ENCODE data around the gene TEX29.

Gene TEX29

GRCh38 chr13:111363121-111363520 is 42.7 kb downstream of the TEX29 start:
- H3K27me3 ChIP-seq (ENCODE audit: insufficient read depth, low read length, poor library complexity, severe bottlenecking), result no peaks in the 10 kb centered on the region
- H2AFZ ChIP-seq (ENCODE audit: low read length), result no peak overlapping the region
- no peaks in the 10 kb centered on the region for H3K9me3 ChIP-seq (ENCODE audit: insufficient read depth, low read depth, low read length)
- H3K9ac ChIP-seq (ENCODE audit: low read depth, low read length, poor library complexity, severe bottlenecking), result no peak overlapping the region
- H3K4me2 ChIP-seq (ENCODE audit: low read depth, low read length, poor library complexity, severe bottlenecking), result no peak overlapping the region
- H3K4me3 ChIP-seq (ENCODE audit: low read length, poor library complexity, severe bottlenecking), result no peak overlapping the region
- H4K20me1 ChIP-seq (ENCODE audit: insufficient read depth, low read length, poor library complexity, severe bottlenecking), result no peaks in the 10 kb centered on the region
- no peaks in the 10 kb centered on the region for H3F3A ChIP-seq (ENCODE audit: low read depth)
- no peaks in the 10 kb centered on the region for H3K9me2 ChIP-seq (replicated peaks; ENCODE audit: low read depth, low read length)
- TF ChIP-seq EZH2phosphoT487 (IDR thresholded peaks at IDR 0.05; ENCODE audit: borderline replicate concordance), result no peak
- no peak for TF ChIP-seq CTCF (conservative IDR thresholded peaks at IDR 0.05; ENCODE audit: low read length)
- no peaks in the 10 kb centered on the region for H3K36me3 ChIP-seq (ENCODE audit: insufficient read depth, low read length)
- no peaks in the 10 kb centered on the region for H3K79me2 ChIP-seq (ENCODE audit: insufficient read depth, low read length)
- no peaks in the 10 kb centered on the region for H3K4me1 ChIP-seq (ENCODE audit: insufficient read depth, low read length, poor library complexity, severe bottlenecking)

GRCh38 chr13:111363591-111363990 is 43.1 kb downstream of the TEX29 start:
- Histone ChIP-seq H3K9me3 (ENCODE audit: insufficient read depth, low read depth, low read length) (no peaks in the 10 kb centered on the region), H3F3A (ENCODE audit: low read depth) (no peaks in the 10 kb centered on the region), H4K20me1 (ENCODE audit: insufficient read depth, low read length, poor library complexity, severe bottlenecking) (no peaks in the 10 kb centered on the region), H3K36me3 (ENCODE audit: insufficient read depth, low read length) (no peaks in the 10 kb centered on the region), H2AFZ (ENCODE audit: low read length) (no peak overlapping the region), H3K9ac (ENCODE audit: low read depth, low read length, poor library complexity, severe bottlenecking) (no peak overlapping the region), H3K4me3 (ENCODE audit: low read length, poor library complexity, severe bottlenecking) (no peak overlapping the region), H3K4me1 (ENCODE audit: insufficient read depth, low read length, poor library complexity, severe bottlenecking) (no peaks in the 10 kb centered on the region), H3K4me2 (ENCODE audit: low read depth, low read length, poor library complexity, severe bottlenecking) (no peak overlapping the region), H3K79me2 (ENCODE audit: insufficient read depth, low read length) (no peaks in the 10 kb centered on the region), H3K9me2 (replicated peaks; ENCODE audit: low read depth, low read length) (no peaks in the 10 kb centered on the region), H3K27me3 (ENCODE audit: insufficient read depth, low read length, poor library complexity, severe bottlenecking) (no peaks in the 10 kb centered on the region)
- no peak for TF ChIP-seq EZH2phosphoT487 (IDR thresholded peaks at IDR 0.05; ENCODE audit: borderline replicate concordance)
- TF ChIP-seq CTCF (conservative IDR thresholded peaks at IDR 0.05; ENCODE audit: low read length), result no peak

GRCh38 chr13:111365149-111366005 is 44.9 kb downstream of the TEX29 start:
- no peaks in the 10 kb centered on the region for H3K27me3 ChIP-seq (ENCODE audit: insufficient read depth, low read length, poor library complexity, severe bottlenecking)

More at GRCh38 chr13:111365149-111366005, 44.9 kb downstream of the TEX29 start:
- Histone ChIP-seq H3K79me2 (ENCODE audit: insufficient read depth, low read length) (no peaks in the 10 kb centered on the region), H3K4me1 (ENCODE audit: insufficient read depth, low read length, poor library complexity, severe bottlenecking) (no peaks in the 10 kb centered on the region), H3K4me2 (ENCODE audit: low read depth, low read length, poor library complexity, severe bottlenecking) (no peak overlapping the region), H3K9me2 (replicated peaks; ENCODE audit: low read depth, low read length) (no peaks in the 10 kb centered on the region), H3F3A (ENCODE audit: low read depth) (no peaks in the 10 kb centered on the region), H2AFZ (ENCODE audit: low read length) (no peak overlapping the region), H3K36me3 (ENCODE audit: insufficient read depth, low read length) (no peaks in the 10 kb centered on the region), H3K9me3 (ENCODE audit: insufficient read depth, low read depth, low read length) (no peaks in the 10 kb centered on the region), H3K4me3 (ENCODE audit: low read length, poor library complexity, severe bottlenecking) (no peak overlapping the region), H3K9ac (ENCODE audit: low read depth, low read length, poor library complexity, severe bottlenecking) (no peak overlapping the region), H4K20me1 (ENCODE audit: insufficient read depth, low read length, poor library complexity, severe bottlenecking) (no peaks in the 10 kb centered on the region)
- TF ChIP-seq CTCF (conservative IDR thresholded peaks at IDR 0.05; ENCODE audit: low read length) (no peak), EZH2phosphoT487 (IDR thresholded peaks at IDR 0.05; ENCODE audit: borderline replicate concordance) (no peak)
